ENCODE data around the gene MEN1. TPM values are rescaled to one million over a fixed set of nuclear protein-coding genes. Genes with fewer than 3 reads are reported as not detected.

Gene MEN1
- total RNA-seq, 1 experiment from 2014 or later: 46.1 TPM

GRCh38 chr11:64833509-64833908, 23.2 kb upstream of the MEN1 start:
- no peak overlapping the region for H3K27ac ChIP-seq (ENCODE audit: low read length)
- intact Hi-C loops (cut with micrococcal nuclease): no loop called here
- no peaks in the 10 kb centered on the region for H3K9me3 ChIP-seq (ENCODE audit: low read length)
- ATAC-seq (no peak), DNase-seq (no peak)
- H3K27me3 ChIP-seq (ENCODE audit: low read length): no peaks in the 10 kb centered on the region
- no peak for TF ChIP-seq CTCF (conservative IDR thresholded peaks at IDR 0.05; ENCODE audit: low read depth, low read length)
- ChIA-PET CTCF (no interaction called here), POLR2A (ENCODE audit: unreplicated experiment) (no interaction called here)
- no peak overlapping the region for H3K9ac ChIP-seq (ENCODE audit: low read length)
- peaks cover 16% of the 10 kb centered on the region for H3K4me1 ChIP-seq (ENCODE audit: insufficient read depth, low read length)
- H2AFZ ChIP-seq (ENCODE audit: low read length): no peak overlapping the region
- no peak overlapping the region for H3K4me3 ChIP-seq (ENCODE audit: low read length)
- H3K9me2 ChIP-seq (replicated peaks; ENCODE audit: low read length): no peaks in the 10 kb centered on the region
- H3K79me2 ChIP-seq (ENCODE audit: low read length): no peaks in the 10 kb centered on the region
- no TSS peak for BruUV-seq (replicated peaks)
- no peaks in the 10 kb centered on the region for H4K20me1 ChIP-seq (ENCODE audit: low read length)
- peaks cover 21% of the 10 kb centered on the region for H3K36me3 ChIP-seq (ENCODE audit: low read depth, low read length)
- no peaks in the 10 kb centered on the region for H3F3A ChIP-seq (ENCODE audit: low read length, unreplicated experiment)
- H3K4me2 ChIP-seq (ENCODE audit: low read length): no peak overlapping the region

- no TSS peak for BruUV-seq (replicated peaks)
- CTCF ChIA-PET: no interaction called here
- no peak for ATAC-seq
Measured at GRCh38 chr11:64833198-64833502, 22.8 kb upstream of the MEN1 start.

GRCh38 chr11:64832467-64833197, 22.3 kb upstream of the MEN1 start:
- ChIA-PET CTCF (no interaction called here), POLR2A (ENCODE audit: unreplicated experiment) (no interaction called here)
- Histone ChIP-seq H3K27me3 (ENCODE audit: low read length) (no peaks in the 10 kb centered on the region), H3F3A (ENCODE audit: low read length, unreplicated experiment) (no peaks in the 10 kb centered on the region), H3K4me2 (ENCODE audit: low read length) (no peak overlapping the region), H3K79me2 (ENCODE audit: low read length) (no peaks in the 10 kb centered on the region), H4K20me1 (ENCODE audit: low read length) (no peaks in the 10 kb centered on the region), H2AFZ (ENCODE audit: low read length) (no peak overlapping the region), H3K9me3 (ENCODE audit: low read length) (no peaks in the 10 kb centered on the region), H3K4me1 (ENCODE audit: insufficient read depth, low read length) (peaks cover 16% of the 10 kb centered on the region), H3K36me3 (ENCODE audit: low read depth, low read length) (peaks cover 23% of the 10 kb centered on the region), H3K9me2 (replicated peaks; ENCODE audit: low read length) (no peaks in the 10 kb centered on the region), H3K27ac (ENCODE audit: low read length) (no peak overlapping the region), H3K4me3 (ENCODE audit: low read length) (no peak overlapping the region), H3K9ac (ENCODE audit: low read length) (no peak overlapping the region)
- TF ChIP-seq EZH2 (IDR thresholded peaks at IDR 0.05; ENCODE audit: low read length, unreplicated experiment) (no peak), CTCF (conservative IDR thresholded peaks at IDR 0.05; ENCODE audit: low read depth, low read length) (no peak), EZH2phosphoT487 (IDR thresholded peaks at IDR 0.05; ENCODE audit: borderline replicate concordance, low read length) (no peak)
- BruUV-seq (replicated peaks): no TSS peak
- ATAC-seq (no peak), DNase-seq (no peak)
- intact Hi-C loops (cut with micrococcal nuclease): no loop called here

More at GRCh38 chr11:64833198-64833502, 22.8 kb upstream of the MEN1 start:
- TF ChIP-seq EZH2 (IDR thresholded peaks at IDR 0.05; ENCODE audit: low read length, unreplicated experiment) (no peak), CTCF (conservative IDR thresholded peaks at IDR 0.05; ENCODE audit: low read depth, low read length) (no peak), EZH2phosphoT487 (IDR thresholded peaks at IDR 0.05; ENCODE audit: borderline replicate concordance, low read length) (no peak)
- Histone ChIP-seq H3K9me3 (ENCODE audit: low read length) (no peaks in the 10 kb centered on the region), H3K4me2 (ENCODE audit: low read length) (no peak overlapping the region), H3K4me1 (ENCODE audit: insufficient read depth, low read length) (peaks cover 16% of the 10 kb centered on the region), H3K9me2 (replicated peaks; ENCODE audit: low read length) (no peaks in the 10 kb centered on the region), H3K9ac (ENCODE audit: low read length) (no peak overlapping the region), H3K27me3 (ENCODE audit: low read length) (no peaks in the 10 kb centered on the region), H3K36me3 (ENCODE audit: low read depth, low read length) (peaks cover 20% of the 10 kb centered on the region), H3K27ac (ENCODE audit: low read length) (no peak overlapping the region), H3K4me3 (ENCODE audit: low read length) (no peak overlapping the region), H3F3A (ENCODE audit: low read length, unreplicated experiment) (no peaks in the 10 kb centered on the region), H4K20me1 (ENCODE audit: low read length) (no peaks in the 10 kb centered on the region), H2AFZ (ENCODE audit: low read length) (no peak overlapping the region), H3K79me2 (ENCODE audit: low read length) (no peaks in the 10 kb centered on the region)
- intact Hi-C loops (cut with micrococcal nuclease): no loop called here
- POLR2A ChIA-PET (ENCODE audit: unreplicated experiment): no interaction called here
- DNase-seq: no peak
